ENCODE data around the gene PSKH1.

PSKH1 gene

DNA sequence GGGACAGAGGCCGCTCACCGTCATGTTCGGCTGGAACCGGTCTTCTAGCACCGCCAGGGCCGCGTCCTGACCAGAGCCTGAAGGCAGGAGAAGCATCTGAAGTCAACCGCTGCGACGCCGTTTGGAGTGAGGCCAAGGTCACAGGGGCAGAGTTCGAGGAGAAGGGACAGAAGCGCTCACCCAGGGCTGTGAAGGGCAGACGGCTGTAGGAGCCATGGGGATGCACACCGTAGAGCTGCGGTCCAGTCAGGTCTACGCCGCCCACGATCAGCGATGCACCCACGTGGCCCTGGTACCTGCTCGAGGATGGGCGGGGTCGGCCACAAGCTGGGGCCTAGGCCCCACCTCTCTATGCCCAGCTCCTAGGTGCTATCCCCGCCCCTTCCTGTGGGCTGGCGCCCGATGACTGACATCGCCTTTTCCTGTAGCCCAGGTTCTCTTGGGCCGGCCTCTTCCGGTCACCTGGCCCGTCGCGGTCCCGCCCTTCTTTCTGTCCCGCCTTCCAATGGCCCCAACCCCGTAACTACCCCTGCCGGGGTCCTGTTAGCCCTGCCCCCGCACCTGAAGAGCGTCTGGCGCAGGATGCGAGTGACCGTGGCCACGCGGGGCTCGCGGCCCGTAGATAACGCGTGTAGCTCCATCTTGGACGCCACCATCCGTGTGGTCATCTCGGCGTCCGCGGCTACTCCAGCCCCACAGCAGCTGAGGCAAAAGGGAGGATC lies 42.5 kb downstream of the PSKH1 start (continued):
- TF ChIP-seq, protein P1, sequence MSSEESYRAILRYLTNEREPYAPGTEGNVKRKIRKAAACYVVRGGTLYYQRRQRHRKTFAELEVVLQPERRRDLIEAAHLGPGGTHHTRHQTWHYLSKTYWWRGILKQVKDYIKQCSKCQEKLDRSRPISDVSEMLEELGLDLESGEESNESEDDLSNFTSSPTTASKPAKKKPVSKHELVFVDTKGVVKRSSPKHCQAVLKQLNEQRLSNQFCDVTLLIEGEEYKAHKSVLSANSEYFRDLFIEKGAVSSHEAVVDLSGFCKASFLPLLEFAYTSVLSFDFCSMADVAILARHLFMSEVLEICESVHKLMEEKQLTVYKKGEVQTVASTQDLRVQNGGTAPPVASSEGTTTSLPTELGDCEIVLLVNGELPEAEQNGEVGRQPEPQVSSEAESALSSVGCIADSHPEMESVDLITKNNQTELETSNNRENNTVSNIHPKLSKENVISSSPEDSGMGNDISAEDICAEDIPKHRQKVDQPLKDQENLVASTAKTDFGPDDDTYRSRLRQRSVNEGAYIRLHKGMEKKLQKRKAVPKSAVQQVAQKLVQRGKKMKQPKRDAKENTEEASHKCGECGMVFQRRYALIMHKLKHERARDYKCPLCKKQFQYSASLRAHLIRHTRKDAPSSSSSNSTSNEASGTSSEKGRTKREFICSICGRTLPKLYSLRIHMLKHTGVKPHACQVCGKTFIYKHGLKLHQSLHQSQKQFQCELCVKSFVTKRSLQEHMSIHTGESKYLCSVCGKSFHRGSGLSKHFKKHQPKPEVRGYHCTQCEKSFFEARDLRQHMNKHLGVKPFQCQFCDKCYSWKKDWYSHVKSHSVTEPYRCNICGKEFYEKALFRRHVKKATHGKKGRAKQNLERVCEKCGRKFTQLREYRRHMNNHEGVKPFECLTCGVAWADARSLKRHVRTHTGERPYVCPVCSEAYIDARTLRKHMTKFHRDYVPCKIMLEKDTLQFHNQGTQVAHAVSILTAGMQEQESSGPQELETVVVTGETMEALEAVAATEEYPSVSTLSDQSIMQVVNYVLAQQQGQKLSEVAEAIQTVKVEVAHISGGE (tag by site-specific recombination; conservative IDR thresholded peaks at IDR 0.05; ENCODE audit: low read depth), result peak; percentile 91
- TF ChIP-seq KLF10 (tag by site-specific recombination; IDR thresholded peaks at IDR 0.05), result peak; percentile 44; the same call in 1 of the 2 replicates
- TF ChIP-seq, protein P2, sequence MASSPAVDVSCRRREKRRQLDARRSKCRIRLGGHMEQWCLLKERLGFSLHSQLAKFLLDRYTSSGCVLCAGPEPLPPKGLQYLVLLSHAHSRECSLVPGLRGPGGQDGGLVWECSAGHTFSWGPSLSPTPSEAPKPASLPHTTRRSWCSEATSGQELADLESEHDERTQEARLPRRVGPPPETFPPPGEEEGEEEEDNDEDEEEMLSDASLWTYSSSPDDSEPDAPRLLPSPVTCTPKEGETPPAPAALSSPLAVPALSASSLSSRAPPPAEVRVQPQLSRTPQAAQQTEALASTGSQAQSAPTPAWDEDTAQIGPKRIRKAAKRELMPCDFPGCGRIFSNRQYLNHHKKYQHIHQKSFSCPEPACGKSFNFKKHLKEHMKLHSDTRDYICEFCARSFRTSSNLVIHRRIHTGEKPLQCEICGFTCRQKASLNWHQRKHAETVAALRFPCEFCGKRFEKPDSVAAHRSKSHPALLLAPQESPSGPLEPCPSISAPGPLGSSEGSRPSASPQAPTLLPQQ (tag by site-specific recombination; IDR thresholded peaks at IDR 0.05), result peak; percentile 40; the same call in 1 of the 2 replicates

DNA sequence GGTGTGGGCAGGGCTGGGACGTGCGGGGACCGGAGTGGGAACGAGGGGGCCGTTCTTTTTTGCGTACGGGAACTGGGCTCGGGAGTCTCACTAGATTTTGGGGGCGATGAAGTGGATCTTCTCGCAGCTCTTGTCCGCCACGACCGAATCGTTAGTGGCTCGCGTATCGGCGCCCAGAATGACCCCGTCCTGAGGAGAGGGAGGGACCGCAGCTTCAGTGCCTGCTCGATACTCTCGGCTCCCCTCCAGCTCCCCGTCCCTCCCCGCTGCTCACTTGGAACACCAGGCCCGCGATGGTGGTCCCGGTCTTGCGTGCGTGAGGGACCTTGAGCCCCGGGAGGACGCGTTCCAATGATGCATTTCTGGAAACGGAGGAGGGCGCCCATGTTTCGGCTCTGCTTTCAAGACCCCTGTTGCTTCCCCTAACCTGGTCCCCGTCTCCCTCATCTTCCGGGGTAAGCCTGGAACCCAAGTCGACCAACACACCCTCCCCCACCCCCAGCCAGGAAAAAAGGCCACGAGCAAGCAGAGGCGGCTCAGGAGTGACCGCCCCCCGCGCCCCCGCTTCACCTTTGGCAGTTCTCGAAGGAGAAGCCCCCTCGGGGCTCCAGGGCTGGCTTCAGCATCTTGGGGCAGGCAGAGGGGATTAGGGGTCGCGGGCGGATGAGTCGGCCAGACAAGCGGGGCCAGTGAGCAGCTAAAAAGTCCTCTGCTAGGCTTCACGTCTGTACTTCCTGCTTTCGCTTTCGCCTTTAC lies 43.2 kb downstream of the PSKH1 start, which contains the start of gene PSMB10:
Gene PSMB10 (minus strand): TSS at position 727 of the 756 bp plus-strand sequence. CDS start 101 bp downstream, at position 626.
- H3K9me3 ChIP-seq (ENCODE audit: control insufficient read depth, insufficient read depth, low read depth, low read length), result no peaks in the 10 kb centered on the region
- ChIA-PET CTCF (interaction anchor here (0.6 to 2.6 kb wide), 10 partner anchors 11 to 389 kb away, joined by 3 to 17 read pairs (median 4); partner anchors contain the start of gene NRN1L), POLR2A (interaction anchor here (0.6 to 2.5 kb wide), 28 partner anchors 8 to 415 kb away, joined by 3 to 16 read pairs (median 4); partner anchors contain the start of genes ACD, CTCF, DDX28 and DUS2)
- H3K36me3 ChIP-seq (ENCODE audit: control insufficient read depth in 2 of 2, insufficient read depth in 1 of 2, low read length in 2 of 2), result peaks cover 0 to 18% of the 10 kb centered on the region in 2 experiments; a peak in 2 of 3 replicates
- peak within 1 kb of the TSS; percentile 92 for H3K4me3 ChIP-seq (ENCODE audit: low read depth, low read length)
- H3K4me1 ChIP-seq (ENCODE audit: control insufficient read depth, insufficient read depth, low read length), result no peaks in the 10 kb centered on the region
- peak within 1 kb of the TSS; percentile 69 for H3K27ac ChIP-seq (ENCODE audit: extremely low read depth, low read depth, low read length)
- TF ChIP-seq, protein P3, sequence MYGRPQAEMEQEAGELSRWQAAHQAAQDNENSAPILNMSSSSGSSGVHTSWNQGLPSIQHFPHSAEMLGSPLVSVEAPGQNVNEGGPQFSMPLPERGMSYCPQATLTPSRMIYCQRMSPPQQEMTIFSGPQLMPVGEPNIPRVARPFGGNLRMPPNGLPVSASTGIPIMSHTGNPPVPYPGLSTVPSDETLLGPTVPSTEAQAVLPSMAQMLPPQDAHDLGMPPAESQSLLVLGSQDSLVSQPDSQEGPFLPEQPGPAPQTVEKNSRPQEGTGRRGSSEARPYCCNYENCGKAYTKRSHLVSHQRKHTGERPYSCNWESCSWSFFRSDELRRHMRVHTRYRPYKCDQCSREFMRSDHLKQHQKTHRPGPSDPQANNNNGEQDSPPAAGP (tag by site-specific recombination; IDR thresholded peaks at IDR 0.05), result no peak
- no peak for TF ChIP-seq ZNF549 (tag by site-specific recombination; IDR thresholded peaks at IDR 0.05)
- TF ChIP-seq ZFHX2 (tag by site-specific recombination; conservative IDR thresholded peaks at IDR 0.05), result peak; percentile 20; the same call in 1 of the 2 replicates
- no peak for TF ChIP-seq ZNF433 (tag by site-specific recombination; IDR thresholded peaks at IDR 0.05; ENCODE audit: low read depth)
- TF ChIP-seq ZNF133 (tag by site-specific recombination; IDR thresholded peaks at IDR 0.05), result no peak
- no peak for TF ChIP-seq HOXC10 (CRISPR knock-in tag; IDR thresholded peaks at IDR 0.05)
- no peak for TF ChIP-seq ZNF302 (tag by site-specific recombination; IDR thresholded peaks at IDR 0.05; ENCODE audit: low read depth)
- TF ChIP-seq ZNF664 (tag by site-specific recombination; IDR thresholded peaks at IDR 0.05), result no peak
- TF ChIP-seq SETDB1 (IDR thresholded peaks at IDR 0.05; ENCODE audit: insufficient read length, low read length), result no peak
- TF ChIP-seq ZNF571 (tag by site-specific recombination; IDR thresholded peaks at IDR 0.05), result no peak
- no peak for TF ChIP-seq ZNF112 (tag by site-specific recombination; IDR thresholded peaks at IDR 0.05)
- no peak for TF ChIP-seq ZBTB8A (tag by site-specific recombination; IDR thresholded peaks at IDR 0.05)
- TF ChIP-seq, protein P4, sequence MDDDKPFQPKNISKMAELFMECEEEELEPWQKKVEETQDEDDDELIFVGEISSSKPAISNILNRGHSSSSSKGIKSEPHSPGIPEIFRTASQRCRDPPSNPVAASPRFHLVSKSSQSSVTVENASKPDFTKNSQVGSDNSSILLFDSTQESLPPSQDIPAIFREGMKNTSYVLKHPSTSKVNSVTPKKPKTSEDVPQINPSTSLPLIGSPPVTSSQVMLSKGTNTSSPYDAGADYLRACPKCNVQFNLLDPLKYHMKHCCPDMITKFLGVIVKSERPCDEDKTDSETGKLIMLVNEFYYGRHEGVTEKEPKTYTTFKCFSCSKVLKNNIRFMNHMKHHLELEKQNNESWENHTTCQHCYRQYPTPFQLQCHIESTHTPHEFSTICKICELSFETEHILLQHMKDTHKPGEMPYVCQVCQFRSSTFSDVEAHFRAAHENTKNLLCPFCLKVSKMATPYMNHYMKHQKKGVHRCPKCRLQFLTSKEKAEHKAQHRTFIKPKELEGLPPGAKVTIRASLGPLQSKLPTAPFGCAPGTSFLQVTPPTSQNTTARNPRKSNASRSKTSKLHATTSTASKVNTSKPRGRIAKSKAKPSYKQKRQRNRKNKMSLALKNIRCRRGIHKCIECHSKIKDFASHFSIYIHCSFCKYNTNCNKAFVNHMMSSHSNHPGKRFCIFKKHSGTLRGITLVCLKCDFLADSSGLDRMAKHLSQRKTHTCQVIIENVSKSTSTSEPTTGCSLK (tag by site-specific recombination; IDR thresholded peaks at IDR 0.05), result no peak
- no peak for TF ChIP-seq ZNF324 (tag by site-specific recombination; IDR thresholded peaks at IDR 0.05)
- TF ChIP-seq REPIN1 (tag by site-specific recombination; IDR thresholded peaks at IDR 0.05; ENCODE audit: low read depth), result no peak
- TF ChIP-seq ZNF624 (tag by site-specific recombination; IDR thresholded peaks at IDR 0.05), result no peak
- TF ChIP-seq ZNF16 (tag by site-specific recombination; IDR thresholded peaks at IDR 0.05; ENCODE audit: low read depth), result no peak
- no peak for TF ChIP-seq ZNF114 (tag by site-specific recombination; IDR thresholded peaks at IDR 0.05)
- TF ChIP-seq ZNF473 (tag by site-specific recombination; IDR thresholded peaks at IDR 0.05), result no peak
- TF ChIP-seq, protein P5, sequence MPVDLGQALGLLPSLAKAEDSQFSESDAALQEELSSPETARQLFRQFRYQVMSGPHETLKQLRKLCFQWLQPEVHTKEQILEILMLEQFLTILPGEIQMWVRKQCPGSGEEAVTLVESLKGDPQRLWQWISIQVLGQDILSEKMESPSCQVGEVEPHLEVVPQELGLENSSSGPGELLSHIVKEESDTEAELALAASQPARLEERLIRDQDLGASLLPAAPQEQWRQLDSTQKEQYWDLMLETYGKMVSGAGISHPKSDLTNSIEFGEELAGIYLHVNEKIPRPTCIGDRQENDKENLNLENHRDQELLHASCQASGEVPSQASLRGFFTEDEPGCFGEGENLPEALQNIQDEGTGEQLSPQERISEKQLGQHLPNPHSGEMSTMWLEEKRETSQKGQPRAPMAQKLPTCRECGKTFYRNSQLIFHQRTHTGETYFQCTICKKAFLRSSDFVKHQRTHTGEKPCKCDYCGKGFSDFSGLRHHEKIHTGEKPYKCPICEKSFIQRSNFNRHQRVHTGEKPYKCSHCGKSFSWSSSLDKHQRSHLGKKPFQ (tag by site-specific recombination; IDR thresholded peaks at IDR 0.05), result no peak
- TF ChIP-seq ZNF121 (tag by site-specific recombination; IDR thresholded peaks at IDR 0.05), result 0 out of 2 replicates have a peak, but pooled peaks have one; percentile 13
